CD4-positive, alpha-beta memory T cell (primary cell): Measurements from ENCODE around the gene TTN. TPM values are rescaled to one million over a fixed set of nuclear protein-coding genes. Genes with fewer than 3 reads are reported as not detected.

ENCODE experiments used
- CTCF ChIA-PET: fragments of 350-600 bp; sonication (Branson Sonifier 250); formaldehyde crosslinking; loops from one replicate; lab custom pipeline; 2021; ENCODE audit warnings: inconsistent platforms; ENCODE audit not compliant: partially characterized antibody; lab: Charles Lee
- POLR2A ChIA-PET: fragments of 350-600 bp; sonication (Branson Sonifier 250); formaldehyde crosslinking; loops from one replicate; lab custom pipeline; 2021; ENCODE audit not compliant: partially characterized antibody; lab: Charles Lee
- DNase-seq, 5 donors: peaks; one replicate each; pipeline versions ENCODE4 v3.0.0 to v3.0.0-alpha.2; 2020 to 2022; ENCODE audit warnings: mixed read lengths in 1 of 5
- H3K27ac ChIP-seq: one replicate; pipeline ENCODE4 v1.7.0; 2013; ENCODE audit warnings: low read depth, low read length
- H3K27me3 ChIP-seq: 2 replicates; pipeline ENCODE4 v1.7.0; 2013; ENCODE audit warnings: mild to moderate bottlenecking, low read length, moderate library complexity; ENCODE audit not compliant: insufficient read depth
- H3K36me3 ChIP-seq: 2 replicates; pipeline ENCODE4 v1.7.0; 2013; ENCODE audit warnings: mild to moderate bottlenecking, low read length, moderate library complexity; ENCODE audit not compliant: insufficient read depth
- H3K4me1 ChIP-seq: 2 replicates; pipeline ENCODE4 v1.7.0; 2013; ENCODE audit warnings: mild to moderate bottlenecking, low read length, moderate library complexity; ENCODE audit not compliant: insufficient read depth
- H3K4me3 ChIP-seq, 2 donors: one replicate each; pipeline ENCODE4 v1.7.0; 2013; ENCODE audit warnings: low read length in 2 of 2, mild to moderate bottlenecking in 1 of 2
- H3K9me3 ChIP-seq, 2 donors: one replicate each; pipeline ENCODE4 v1.7.0; 2013; ENCODE audit warnings: low read length in 2 of 2, control low read depth in 1 of 2; ENCODE audit not compliant: control insufficient read depth in 1 of 2
- H3K27ac Mint-ChIP-seq, 7 donors: one replicate each; pipeline ENCODE4 v1.8.0; 2020 to 2021; ENCODE audit warnings: mixed read lengths in 7 of 7, mild to moderate bottlenecking in 6 of 7, inconsistent platforms in 3 of 7, moderate library complexity in 3 of 7
- H3K27me3 Mint-ChIP-seq, 2 donors: one replicate each; pipeline ENCODE4 v1.8.0; 2020 to 2021; ENCODE audit warnings: mixed read lengths in 2 of 2
- H3K36me3 Mint-ChIP-seq, 2 donors: one replicate each; pipeline ENCODE4 v1.8.0; 2020 to 2021; ENCODE audit warnings: mixed read lengths in 2 of 2, inconsistent platforms in 1 of 2, mild to moderate bottlenecking in 1 of 2
- H3K4me1 Mint-ChIP-seq, 4 donors: one replicate each; pipeline ENCODE4 v1.8.0; 2020 to 2021; ENCODE audit warnings: mixed read lengths in 4 of 4, mild to moderate bottlenecking in 1 of 4
- H3K4me3 Mint-ChIP-seq, 8 donors: one replicate each; pipeline ENCODE4 v1.8.0; 2020 to 2021; ENCODE audit warnings: mixed read lengths in 8 of 8, mild to moderate bottlenecking in 7 of 8, moderate library complexity in 6 of 8, inconsistent platforms in 3 of 8
- H3K9me3 Mint-ChIP-seq, 8 donors: one replicate each; pipeline ENCODE4 v1.8.0; 2020 to 2021; ENCODE audit warnings: mixed read lengths in 8 of 8, mild to moderate bottlenecking in 5 of 8, inconsistent platforms in 3 of 8, moderate library complexity in 1 of 8
- intact Hi-C: fragments of 100-400 bp; cut with micrococcal nuclease; formaldehyde crosslinking; loops from one replicate; pipeline ENCODE4 v1.15.1; 2023
- polyA plus RNA-seq, 2 donors: library from polyadenylated mRNA; unstranded; fragments of 300-500 nt; fragmentation: Illumina TruSeq; gene quantifications; one replicate each; pipeline ENCODE4 v1.2.3, GENCODE V29; 2021
- total RNA-seq, 2 experiments: library from RNA; stranded (reverse); gene quantifications; one replicate each; pipeline ENCODE4 v1.2.3, GENCODE V29; 2021

The TTN gene
- total RNA-seq (1 to 10 TPM; 8.1 to 8.6 TPM), polyA plus RNA-seq (1 to 10 TPM in 1 of 2 donors, under 1 TPM in 1; 0.22 to 2.0 TPM)

DNA sequence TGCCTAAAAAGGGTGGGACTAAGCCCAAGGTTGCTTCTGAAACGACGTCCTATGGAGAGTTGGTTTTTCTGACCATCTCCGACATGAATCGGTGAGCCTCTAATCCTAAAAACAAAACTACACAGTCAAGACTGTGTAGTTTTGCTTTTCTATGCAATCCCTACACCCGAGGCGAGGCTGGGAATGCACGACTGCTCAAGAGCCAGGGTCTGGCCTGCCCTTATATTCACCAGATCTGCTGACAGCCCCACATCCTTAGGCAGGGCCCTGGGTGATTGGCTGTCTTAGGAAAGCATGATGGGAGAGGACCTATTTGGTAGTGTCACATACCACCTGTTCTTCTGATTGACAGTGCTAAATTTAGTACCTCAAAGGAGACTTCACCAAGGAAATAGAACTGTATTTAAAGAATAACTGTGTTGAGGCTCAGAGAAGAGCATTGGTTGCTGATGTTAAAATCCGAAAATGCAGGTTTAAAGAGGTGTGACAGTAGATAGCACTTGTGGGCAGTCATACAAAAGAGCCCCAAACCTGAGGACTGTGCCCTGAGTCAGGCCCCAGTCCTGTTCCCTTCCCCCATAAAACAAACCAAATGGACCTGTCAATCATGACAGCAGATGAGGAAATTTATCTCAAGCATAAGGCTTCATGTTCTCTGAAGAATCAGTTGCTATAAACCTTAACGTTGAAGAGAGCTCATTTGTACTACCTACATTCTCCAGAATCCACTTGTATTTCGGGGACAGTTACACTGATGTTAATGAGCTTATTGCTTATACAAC is at the start of gene TTN:
TSS of gene TTN (minus strand) at position 197 of the 782 bp plus-strand sequence. CDS start 2,781 bp downstream, outside the sequence.
- Mint-ChIP-seq H3K9me3 (peaks cover 0 to 3% (median 0%) of the 10 kb centered on the region in 8 donors), H3K4me1 (peaks cover 0 to 2% (median 0%) of the 10 kb centered on the region in 4 donors), H3K27ac (no peak within 1 kb of the TSS), H3K27me3 (no peaks in the 10 kb centered on the region), H3K36me3 (no peaks in the 10 kb centered on the region), H3K4me3 (no peak within 1 kb of the TSS)
- Histone ChIP-seq H3K27me3 (no peaks in the 10 kb centered on the region), H3K9me3 (no peaks in the 10 kb centered on the region), H3K4me1 (no peaks in the 10 kb centered on the region), H3K36me3 (no peaks in the 10 kb centered on the region), H3K27ac (no peak within 1 kb of the TSS), H3K4me3 (no peak within 1 kb of the TSS)
- POLR2A ChIA-PET, result interaction anchor here (1.0 kb wide), 1 partner anchor 7 kb away, joined by 3 read pairs; no protein-coding TSS in a partner anchor
- intact Hi-C loops, result no loop called here
- DNase-seq, result no peak
- CTCF ChIA-PET, result no interaction called here

- Mint-ChIP-seq H3K9me3 (no peaks in the 10 kb centered on the region), H3K27me3 (no peaks in the 10 kb centered on the region), H3K4me1 (no peaks in the 10 kb centered on the region), H3K27ac (no peak overlapping the region), H3K36me3 (no peaks in the 10 kb centered on the region), H3K4me3 (no peak overlapping the region)
- ChIA-PET CTCF (no interaction called here), POLR2A (no interaction called here)
- Histone ChIP-seq H3K36me3 (no peaks in the 10 kb centered on the region), H3K27me3 (no peaks in the 10 kb centered on the region), H3K4me3 (no peak overlapping the region), H3K27ac (no peak overlapping the region), H3K4me1 (no peaks in the 10 kb centered on the region), H3K9me3 (no peaks in the 10 kb centered on the region)
- DNase-seq, result no peak
- intact Hi-C loops, result no loop called here
These were observed 47.9 kb upstream of the TTN start for GRCh38 chr2:178855151-178855550.

GRCh38 chr2:178848335-178848734 is 41.1 kb upstream of the TTN start:
- Mint-ChIP-seq H3K27ac (no peak overlapping the region), H3K36me3 (peaks cover 3 to 11% of the 10 kb centered on the region in 2 donors), H3K27me3 (no peaks in the 10 kb centered on the region), H3K4me3 (no peak overlapping the region), H3K4me1 (no peaks in the 10 kb centered on the region), H3K9me3 (no peaks in the 10 kb centered on the region)
- Histone ChIP-seq H3K27me3 (no peaks in the 10 kb centered on the region), H3K9me3 (no peaks in the 10 kb centered on the region), H3K4me3 (no peak overlapping the region), H3K4me1 (no peaks in the 10 kb centered on the region), H3K36me3 (no peaks in the 10 kb centered on the region), H3K27ac (no peak overlapping the region)
- CTCF ChIA-PET, result no interaction called here
- intact Hi-C loops, result no loop called here
- DNase-seq, result no peak
- POLR2A ChIA-PET, result no interaction called here

DNA sequence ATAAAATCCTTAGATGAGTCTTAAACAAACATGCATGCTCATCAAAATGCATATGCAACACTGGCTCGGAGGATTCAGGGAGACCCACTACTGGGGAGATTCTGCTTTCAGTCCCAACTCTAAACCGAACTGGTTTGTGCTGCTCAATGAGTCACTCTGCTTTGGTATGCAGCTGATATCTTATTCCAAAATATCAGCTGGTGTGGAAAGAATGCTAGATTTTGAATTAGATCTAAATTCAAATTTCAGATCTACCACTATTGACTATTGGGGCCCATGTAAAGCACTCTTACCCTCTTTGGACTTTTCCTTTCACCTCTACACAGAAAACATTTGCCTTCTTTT is 39.2 kb upstream of the TTN start:
- H3K9me3 ChIP-seq, result no peaks in the 10 kb centered on the region
- ChIA-PET POLR2A (no interaction called here), CTCF (no interaction called here)
- no peaks in the 10 kb centered on the region for H3K36me3 ChIP-seq
- Mint-ChIP-seq H3K36me3 (peaks cover 3 to 11% of the 10 kb centered on the region in 2 donors), H3K27ac (no peak overlapping the region), H3K4me1 (no peaks in the 10 kb centered on the region), H3K4me3 (no peak overlapping the region), H3K9me3 (no peaks in the 10 kb centered on the region), H3K27me3 (no peaks in the 10 kb centered on the region)
- H3K4me1 ChIP-seq, result no peaks in the 10 kb centered on the region
- intact Hi-C loops, result no loop called here
- H3K27ac ChIP-seq, result no peak overlapping the region
- H3K27me3 ChIP-seq, result no peaks in the 10 kb centered on the region
- H3K4me3 ChIP-seq, result no peak overlapping the region
- DNase-seq, result no peak

GRCh38 chr2:178845566-178846457 is 38.6 kb upstream of the TTN start:
- no peak for DNase-seq
- no peaks in the 10 kb centered on the region for H3K4me1 Mint-ChIP-seq
- no peak overlapping the region for H3K27ac Mint-ChIP-seq
- Histone ChIP-seq H3K4me3 (no peak overlapping the region), H3K27me3 (no peaks in the 10 kb centered on the region), H3K27ac (no peak overlapping the region), H3K9me3 (no peaks in the 10 kb centered on the region), H3K36me3 (no peaks in the 10 kb centered on the region), H3K4me1 (no peaks in the 10 kb centered on the region)
- H3K27me3 Mint-ChIP-seq, result no peaks in the 10 kb centered on the region
- POLR2A ChIA-PET, result no interaction called here
- peaks cover 3 to 11% of the 10 kb centered on the region in 2 donors for H3K36me3 Mint-ChIP-seq
- no peaks in the 10 kb centered on the region for H3K9me3 Mint-ChIP-seq
- CTCF ChIA-PET, result no interaction called here
- intact Hi-C loops, result no loop called here
- H3K4me3 Mint-ChIP-seq, result no peak overlapping the region

- Mint-ChIP-seq H3K4me1 (no peaks in the 10 kb centered on the region), H3K36me3 (peaks cover 3 to 11% of the 10 kb centered on the region in 2 donors), H3K27ac (no peak overlapping the region), H3K27me3 (no peaks in the 10 kb centered on the region), H3K9me3 (no peaks in the 10 kb centered on the region), H3K4me3 (no peak overlapping the region)
- intact Hi-C loops, result no loop called here
- Histone ChIP-seq H3K4me3 (no peak overlapping the region), H3K9me3 (no peaks in the 10 kb centered on the region), H3K27me3 (no peaks in the 10 kb centered on the region), H3K27ac (no peak overlapping the region), H3K36me3 (no peaks in the 10 kb centered on the region), H3K4me1 (no peaks in the 10 kb centered on the region)
- DNase-seq, result no peak
- ChIA-PET POLR2A (no interaction called here), CTCF (no interaction called here)
These were observed 37.5 kb upstream of the TTN start for GRCh38 chr2:178844701-178845100.

DNA sequence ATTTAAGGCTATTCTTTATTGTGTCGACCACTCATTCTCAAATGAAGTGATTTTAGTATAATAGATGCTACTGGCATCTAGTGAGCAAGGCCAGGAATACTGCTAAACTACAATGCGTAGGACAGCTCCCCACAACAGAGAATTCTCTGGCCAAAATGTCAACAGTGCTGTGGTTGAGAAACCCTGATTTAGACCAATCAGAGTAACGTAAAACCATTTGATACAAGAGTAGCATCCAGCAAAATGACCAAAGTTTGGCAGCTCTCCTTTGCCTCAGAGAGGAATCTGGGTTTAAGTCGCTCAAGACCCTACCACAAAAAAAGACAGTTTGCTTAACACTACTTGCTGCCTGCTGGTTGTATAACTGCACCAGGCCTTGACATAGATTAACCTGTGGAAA is 37.0 kb upstream of the TTN start:
- Histone ChIP-seq H3K4me3 (no peak overlapping the region), H3K4me1 (no peaks in the 10 kb centered on the region), H3K27me3 (no peaks in the 10 kb centered on the region), H3K27ac (no peak overlapping the region), H3K36me3 (no peaks in the 10 kb centered on the region), H3K9me3 (no peaks in the 10 kb centered on the region)
- H3K36me3 Mint-ChIP-seq, result peaks cover 3 to 11% of the 10 kb centered on the region in 2 donors
- H3K4me1 Mint-ChIP-seq, result no peaks in the 10 kb centered on the region
- CTCF ChIA-PET, result no interaction called here
- H3K27ac Mint-ChIP-seq, result no peak overlapping the region
- no peak for DNase-seq
- H3K27me3 Mint-ChIP-seq, result no peaks in the 10 kb centered on the region
- H3K9me3 Mint-ChIP-seq, result no peaks in the 10 kb centered on the region
- no peak overlapping the region for H3K4me3 Mint-ChIP-seq
- intact Hi-C loops, result no loop called here
- POLR2A ChIA-PET, result no interaction called here
